GM12878 (cell line): Measurements from ENCODE around the gene PDIA4.

Experiments used
- EGR1 ChIP-seq, 2 experiments: IDR thresholded peaks; 1 replicate in 1 of 2; 2 replicates in 1 of 2; pipeline ENCODE4 v1.6.1; 2011 to 2012; ENCODE audit warnings: low read depth in 2 of 2, low read length in 2 of 2, borderline replicate concordance in 1 of 2, mild to moderate bottlenecking in 1 of 2, moderate library complexity in 1 of 2
- FOS ChIP-seq: IDR thresholded peaks from 3 replicates; pipeline ENCODE4 v1.6.1; 2011; ENCODE audit warnings: borderline replicate concordance; ENCODE audit not compliant: insufficient read length; ENCODE audit errors: extremely low read depth
- GABPA ChIP-seq: IDR thresholded peaks from 2 replicates; pipeline ENCODE4 v1.6.1; 2014; ENCODE audit warnings: antibody characterized with exemption, low read depth, mild to moderate bottlenecking, inconsistent platforms
- POLR2A ChIP-seq: IDR thresholded peaks from 2 replicates; pipeline ENCODE4 v1.6.1; 2011; ENCODE audit warnings: low read depth, mild to moderate bottlenecking, low read length
- SIN3A ChIP-seq: IDR thresholded peaks from 2 replicates; pipeline ENCODE4 v1.6.1; 2012; ENCODE audit warnings: low read depth, low read length, improper control_type of control experiment
- SMC3 ChIP-seq: IDR thresholded peaks from 2 replicates; pipeline ENCODE4 v1.6.1; 2011; ENCODE audit warnings: low read length, improper control_type of control experiment, borderline replicate concordance
- STAT3 ChIP-seq: IDR thresholded peaks from 2 replicates; pipeline ENCODE4 v1.6.1; 2011; ENCODE audit warnings: low read depth, low read length, improper control_type of control experiment
- ZNF274 ChIP-seq: IDR thresholded peaks from one replicate; pipeline ENCODE4 v1.8.0; 2011; ENCODE audit not compliant: insufficient read length, insufficient read depth
- TF ChIP-seq, protein P1 (sequence below), 3 experiments: IDR thresholded peaks in 2 of 3; conservative IDR thresholded peaks in 1 of 3; 2 replicates each; pipeline ENCODE4 v1.5.1; 2011; ENCODE audit warnings: low read depth in 3 of 3, low read length in 3 of 3, mild to moderate bottlenecking in 3 of 3, control low read depth in 2 of 3, moderate library complexity in 2 of 3, inconsistent platforms in 1 of 3, mixed read lengths in 1 of 3; ENCODE audit not compliant: control insufficient read depth in 2 of 3, insufficient read depth in 1 of 3; ENCODE audit errors: extremely low read depth in 1 of 3
- TF ChIP-seq, protein P2 (sequence below): fragments of 450-650 bp; IDR thresholded peaks from 2 replicates; pipeline ENCODE4 v1.6.1; 2017; ENCODE audit warnings: antibody characterized with exemption, mild to moderate bottlenecking, moderate library complexity
- TF ChIP-seq, protein P3 (sequence below): IDR thresholded peaks from 2 replicates; pipeline ENCODE4 v1.6.1; 2012; ENCODE audit warnings: low read length, inconsistent platforms

DNA sequence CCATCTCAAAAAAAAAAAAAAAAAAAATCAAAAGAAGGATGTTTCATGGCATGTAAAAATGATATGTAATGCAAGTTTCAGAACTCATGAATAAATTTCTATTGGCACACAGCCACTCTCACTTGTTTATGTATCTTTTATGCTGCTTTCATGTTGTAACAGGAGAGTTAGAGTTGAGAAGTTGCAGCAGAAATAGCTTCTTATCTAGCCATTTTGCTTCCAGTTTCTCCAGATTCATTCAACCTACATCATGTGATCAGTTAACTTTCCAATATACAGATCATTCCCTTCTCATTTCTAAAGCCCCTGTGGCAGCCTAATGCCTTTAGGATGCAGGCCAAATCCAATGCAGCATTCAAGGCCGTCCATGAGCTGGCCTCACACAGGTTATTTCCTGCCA, 31.9 kb upstream of the PDIA4 start:
- TF ChIP-seq STAT3 (no peak), GABPA (no peak), SIN3A (no peak), POLR2A (no peak), SMC3 (no peak), EGR1 (IDR thresholded peaks at IDR 0.05; ENCODE audit: borderline replicate concordance in 1 of 2, low read depth in 2 of 2, low read length in 2 of 2) (no peak), ZNF274 (no peak), FOS (no peak)
- TF ChIP-seq, protein P1, sequence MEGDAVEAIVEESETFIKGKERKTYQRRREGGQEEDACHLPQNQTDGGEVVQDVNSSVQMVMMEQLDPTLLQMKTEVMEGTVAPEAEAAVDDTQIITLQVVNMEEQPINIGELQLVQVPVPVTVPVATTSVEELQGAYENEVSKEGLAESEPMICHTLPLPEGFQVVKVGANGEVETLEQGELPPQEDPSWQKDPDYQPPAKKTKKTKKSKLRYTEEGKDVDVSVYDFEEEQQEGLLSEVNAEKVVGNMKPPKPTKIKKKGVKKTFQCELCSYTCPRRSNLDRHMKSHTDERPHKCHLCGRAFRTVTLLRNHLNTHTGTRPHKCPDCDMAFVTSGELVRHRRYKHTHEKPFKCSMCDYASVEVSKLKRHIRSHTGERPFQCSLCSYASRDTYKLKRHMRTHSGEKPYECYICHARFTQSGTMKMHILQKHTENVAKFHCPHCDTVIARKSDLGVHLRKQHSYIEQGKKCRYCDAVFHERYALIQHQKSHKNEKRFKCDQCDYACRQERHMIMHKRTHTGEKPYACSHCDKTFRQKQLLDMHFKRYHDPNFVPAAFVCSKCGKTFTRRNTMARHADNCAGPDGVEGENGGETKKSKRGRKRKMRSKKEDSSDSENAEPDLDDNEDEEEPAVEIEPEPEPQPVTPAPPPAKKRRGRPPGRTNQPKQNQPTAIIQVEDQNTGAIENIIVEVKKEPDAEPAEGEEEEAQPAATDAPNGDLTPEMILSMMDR (IDR thresholded peaks at IDR 0.05 in 2 of 3, conservative IDR thresholded peaks at IDR 0.05 in 1 of 3; ENCODE audit: control insufficient read depth in 2 of 3, extremely low read depth in 1 of 3, insufficient read depth in 1 of 3, low read depth in 3 of 3, low read length in 3 of 3) = no peak
- TF ChIP-seq, protein P2, sequence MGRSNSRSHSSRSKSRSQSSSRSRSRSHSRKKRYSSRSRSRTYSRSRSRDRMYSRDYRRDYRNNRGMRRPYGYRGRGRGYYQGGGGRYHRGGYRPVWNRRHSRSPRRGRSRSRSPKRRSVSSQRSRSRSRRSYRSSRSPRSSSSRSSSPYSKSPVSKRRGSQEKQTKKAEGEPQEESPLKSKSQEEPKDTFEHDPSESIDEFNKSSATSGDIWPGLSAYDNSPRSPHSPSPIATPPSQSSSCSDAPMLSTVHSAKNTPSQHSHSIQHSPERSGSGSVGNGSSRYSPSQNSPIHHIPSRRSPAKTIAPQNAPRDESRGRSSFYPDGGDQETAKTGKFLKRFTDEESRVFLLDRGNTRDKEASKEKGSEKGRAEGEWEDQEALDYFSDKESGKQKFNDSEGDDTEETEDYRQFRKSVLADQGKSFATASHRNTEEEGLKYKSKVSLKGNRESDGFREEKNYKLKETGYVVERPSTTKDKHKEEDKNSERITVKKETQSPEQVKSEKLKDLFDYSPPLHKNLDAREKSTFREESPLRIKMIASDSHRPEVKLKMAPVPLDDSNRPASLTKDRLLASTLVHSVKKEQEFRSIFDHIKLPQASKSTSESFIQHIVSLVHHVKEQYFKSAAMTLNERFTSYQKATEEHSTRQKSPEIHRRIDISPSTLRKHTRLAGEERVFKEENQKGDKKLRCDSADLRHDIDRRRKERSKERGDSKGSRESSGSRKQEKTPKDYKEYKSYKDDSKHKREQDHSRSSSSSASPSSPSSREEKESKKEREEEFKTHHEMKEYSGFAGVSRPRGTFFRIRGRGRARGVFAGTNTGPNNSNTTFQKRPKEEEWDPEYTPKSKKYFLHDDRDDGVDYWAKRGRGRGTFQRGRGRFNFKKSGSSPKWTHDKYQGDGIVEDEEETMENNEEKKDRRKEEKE = no peak
- TF ChIP-seq, protein P3, sequence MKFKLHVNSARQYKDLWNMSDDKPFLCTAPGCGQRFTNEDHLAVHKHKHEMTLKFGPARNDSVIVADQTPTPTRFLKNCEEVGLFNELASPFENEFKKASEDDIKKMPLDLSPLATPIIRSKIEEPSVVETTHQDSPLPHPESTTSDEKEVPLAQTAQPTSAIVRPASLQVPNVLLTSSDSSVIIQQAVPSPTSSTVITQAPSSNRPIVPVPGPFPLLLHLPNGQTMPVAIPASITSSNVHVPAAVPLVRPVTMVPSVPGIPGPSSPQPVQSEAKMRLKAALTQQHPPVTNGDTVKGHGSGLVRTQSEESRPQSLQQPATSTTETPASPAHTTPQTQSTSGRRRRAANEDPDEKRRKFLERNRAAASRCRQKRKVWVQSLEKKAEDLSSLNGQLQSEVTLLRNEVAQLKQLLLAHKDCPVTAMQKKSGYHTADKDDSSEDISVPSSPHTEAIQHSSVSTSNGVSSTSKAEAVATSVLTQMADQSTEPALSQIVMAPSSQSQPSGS = no peak
